GM21360 (cell line): ENCODE results near the gene KIRREL1.
A peak's percentile ranks its signal among the peaks of the same experiment; 100 is the strongest.

Experiments
- ATAC-seq: cut with Tn5 transposase; IDR thresholded peaks from one replicate; pipeline ENCODE4 v1.9.1; 2021; ENCODE audit warnings: mild to moderate bottlenecking, moderate library complexity; ENCODE audit not compliant: unreplicated experiment

The KIRREL1 gene

GRCh38 chr1:158101927-158102326 is 108.5 kb downstream of the KIRREL1 start:
- ATAC-seq = no peak

- ATAC-seq = no peak
Measured at GRCh38 chr1:158102881-158103674, 109.6 kb downstream of the KIRREL1 start.

- no peak for ATAC-seq
Measured at GRCh38 chr1:158103861-158104522, 110.5 kb downstream of the KIRREL1 start.

- ATAC-seq = no peak
Measured at GRCh38 chr1:158104891-158105290, 111.4 kb downstream of the KIRREL1 start.

GRCh38 chr1:158105352-158106095 is 112.1 kb downstream of the KIRREL1 start:
- no peak for ATAC-seq

- no peak for ATAC-seq
Measured at GRCh38 chr1:158107916-158108315, 114.5 kb downstream of the KIRREL1 start.

- no peak for ATAC-seq
Measured at GRCh38 chr1:158112994-158113758, 119.7 kb downstream of the KIRREL1 start.

GRCh38 chr1:158113759-158114127 is 120.3 kb downstream of the KIRREL1 start:
- ATAC-seq = no peak

GRCh38 chr1:158115126-158115525 is 121.7 kb downstream of the KIRREL1 start:
- ATAC-seq = peak; percentile 64

GRCh38 chr1:158116311-158117167 is 123.1 kb downstream of the KIRREL1 start:
- no peak for ATAC-seq

- no peak for ATAC-seq
Measured at GRCh38 chr1:158117854-158118704, 124.6 kb downstream of the KIRREL1 start.

GRCh38 chr1:158118713-158119402 is 125.4 kb downstream of the KIRREL1 start:
- ATAC-seq = no peak

GRCh38 chr1:158119976-158120653 is 126.7 kb downstream of the KIRREL1 start:
- ATAC-seq = no peak

- no peak for ATAC-seq
Measured at GRCh38 chr1:158121604-158122254, 128.3 kb downstream of the KIRREL1 start.

GRCh38 chr1:158122833-158123388 is 129.5 kb downstream of the KIRREL1 start:
- no peak for ATAC-seq

- no peak for ATAC-seq
Measured at GRCh38 chr1:158124034-158124433, 130.6 kb downstream of the KIRREL1 start.

- peak; percentile 64 for ATAC-seq
Measured at GRCh38 chr1:158124999-158125398, 131.6 kb downstream of the KIRREL1 start.
